AG09309 (cell line): Measurements from ENCODE around the gene PRMT9.
A peak's percentile ranks its signal among the peaks of the same experiment; 100 is the strongest.

Source experiments
- DNase-seq: peaks from one replicate; pipeline ENCODE4 v3.0.0-alpha.2; 2010; ENCODE audit warnings: low read depth
- H3K4me3 ChIP-seq: 2 replicates; pipeline ENCODE4 v1.5.1; 2011; ENCODE audit warnings: mild to moderate bottlenecking, low read depth, low read length, moderate library complexity; ENCODE audit not compliant: control insufficient read depth
- TF ChIP-seq, protein P1 (sequence below): IDR thresholded peaks from 2 replicates; pipeline ENCODE4 v1.5.1; 2011; ENCODE audit warnings: mild to moderate bottlenecking, low read depth, low read length, inconsistent platforms; ENCODE audit not compliant: insufficient read depth, control insufficient read depth; ENCODE audit errors: missing control alignments

Gene PRMT9

GRCh38 chr4:147707892-147708672 lies 24.1 kb upstream of the PRMT9 start:
- DNase-seq, result no peak
- TF ChIP-seq, protein P1, sequence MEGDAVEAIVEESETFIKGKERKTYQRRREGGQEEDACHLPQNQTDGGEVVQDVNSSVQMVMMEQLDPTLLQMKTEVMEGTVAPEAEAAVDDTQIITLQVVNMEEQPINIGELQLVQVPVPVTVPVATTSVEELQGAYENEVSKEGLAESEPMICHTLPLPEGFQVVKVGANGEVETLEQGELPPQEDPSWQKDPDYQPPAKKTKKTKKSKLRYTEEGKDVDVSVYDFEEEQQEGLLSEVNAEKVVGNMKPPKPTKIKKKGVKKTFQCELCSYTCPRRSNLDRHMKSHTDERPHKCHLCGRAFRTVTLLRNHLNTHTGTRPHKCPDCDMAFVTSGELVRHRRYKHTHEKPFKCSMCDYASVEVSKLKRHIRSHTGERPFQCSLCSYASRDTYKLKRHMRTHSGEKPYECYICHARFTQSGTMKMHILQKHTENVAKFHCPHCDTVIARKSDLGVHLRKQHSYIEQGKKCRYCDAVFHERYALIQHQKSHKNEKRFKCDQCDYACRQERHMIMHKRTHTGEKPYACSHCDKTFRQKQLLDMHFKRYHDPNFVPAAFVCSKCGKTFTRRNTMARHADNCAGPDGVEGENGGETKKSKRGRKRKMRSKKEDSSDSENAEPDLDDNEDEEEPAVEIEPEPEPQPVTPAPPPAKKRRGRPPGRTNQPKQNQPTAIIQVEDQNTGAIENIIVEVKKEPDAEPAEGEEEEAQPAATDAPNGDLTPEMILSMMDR, result peak; percentile 78
- no peak overlapping the region for H3K4me3 ChIP-seq

DNA sequence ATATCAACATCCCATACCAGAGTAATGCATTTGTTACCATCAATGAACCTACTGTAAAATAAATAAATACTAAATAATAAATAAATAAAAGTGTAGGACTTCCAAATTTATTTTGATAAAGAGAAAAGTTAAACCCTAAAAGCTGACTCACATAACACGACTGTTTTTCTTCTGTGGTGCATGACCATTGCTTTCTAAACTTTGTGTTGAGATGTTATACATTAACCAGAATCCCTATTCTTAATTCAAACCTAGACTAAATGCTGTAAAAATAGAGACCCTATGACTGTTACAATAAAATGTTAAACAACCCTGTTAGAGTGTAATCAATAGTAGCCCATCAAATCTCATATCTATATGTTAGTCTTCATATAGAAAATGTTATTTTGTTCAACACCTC lies 20.9 kb upstream of the PRMT9 start:
- DNase-seq, result no peak
- TF ChIP-seq, protein P1, result no peak
- H3K4me3 ChIP-seq, result no peak overlapping the region

DNA sequence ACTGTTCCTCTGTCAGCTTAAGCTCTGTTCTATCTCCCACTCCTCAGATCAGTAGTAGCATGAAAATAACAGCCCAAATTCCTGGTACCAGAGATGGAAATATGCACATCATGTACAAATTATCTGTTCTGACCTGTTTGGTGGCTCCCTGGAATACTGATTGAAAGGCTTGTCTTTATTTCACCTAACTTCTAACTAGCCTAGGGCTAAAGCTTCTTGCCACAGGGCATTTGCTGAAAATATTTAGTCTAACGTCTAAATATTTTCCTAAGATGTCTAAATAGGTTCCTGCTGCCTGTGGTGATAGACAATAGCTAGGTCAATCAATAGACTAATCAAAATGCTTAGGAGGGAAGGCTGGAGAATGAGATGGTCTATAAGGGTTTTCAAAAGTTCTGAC lies 12.9 kb upstream of the PRMT9 start:
- no peak for DNase-seq
- no peak overlapping the region for H3K4me3 ChIP-seq
- TF ChIP-seq, protein P1, result no peak

GRCh38 chr4:147693218-147693617 lies 9.3 kb upstream of the PRMT9 start:
- H3K4me3 ChIP-seq, result no peak overlapping the region
- TF ChIP-seq, protein P1, result no peak
- DNase-seq, result no peak

- TF ChIP-seq, protein P1, result no peak
- H3K4me3 ChIP-seq, result no peak overlapping the region
- no peak for DNase-seq
Measured at GRCh38 chr4:147691820-147692219, 7.9 kb upstream of the PRMT9 start.

DNA sequence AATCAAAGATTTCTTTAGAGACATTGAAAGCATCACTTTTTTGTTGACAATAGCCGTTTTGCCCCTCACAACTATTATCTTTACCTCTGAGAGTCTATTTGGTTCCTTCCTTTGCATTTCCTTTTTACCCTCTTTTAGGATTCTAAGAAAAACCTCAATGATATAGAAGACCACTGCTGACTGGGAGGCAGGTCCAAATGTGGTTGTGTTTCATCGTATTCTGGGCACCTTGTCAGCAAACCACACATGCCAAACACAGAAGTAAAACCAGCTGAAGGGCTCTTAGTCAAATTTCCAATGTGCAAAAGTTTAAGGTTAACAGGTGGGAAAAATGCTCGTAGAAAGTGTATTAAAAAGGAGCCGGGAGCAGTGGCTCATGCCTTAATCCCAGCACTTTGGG lies 5.1 kb upstream of the PRMT9 start:
- TF ChIP-seq, protein P1, result no peak
- H3K4me3 ChIP-seq, result no peak overlapping the region
- DNase-seq, result no peak
